Thyroid gland (tissue), 4 donors: ENCODE results near the gene RBM19. TPM values are rescaled to one million over a fixed set of nuclear protein-coding genes. Genes with fewer than 3 reads are reported as not detected.

Experiments
- DNase-seq, 2 donors: peaks; one replicate each; pipeline ENCODE4 v3.0.0-alpha.2; 2019
- H3K27ac ChIP-seq, 3 donors: fragments of 200-600 bp; sonication (generic); 1 replicate in 2 of 3; 2 replicates in 1 of 3; pipeline ENCODE4 v1.5.1; 2016 to 2019; ENCODE audit warnings: mild to moderate bottlenecking in 1 of 3, moderate library complexity in 1 of 3
- H3K27me3 ChIP-seq: fragments of 200-600 bp; sonication (generic); one replicate; pipeline ENCODE4 v1.5.1; 2019
- H3K36me3 ChIP-seq, 2 donors: fragments of 200-600 bp; sonication (generic); one replicate each; pipeline ENCODE4 v1.5.1; 2016 to 2019
- H3K4me1 ChIP-seq, 2 donors: fragments of 200-600 bp; sonication (generic); one replicate each; pipeline ENCODE4 v1.5.1; 2017 to 2019
- H3K4me3 ChIP-seq, 3 donors: fragments of 200-600 bp; sonication (generic); replicated peaks in 1 of 3; 1 replicate in 2 of 3; 2 replicates in 1 of 3; pipeline ENCODE4 v1.5.1; 2016; ENCODE audit warnings: mild to moderate bottlenecking in 1 of 3
- H3K9me3 ChIP-seq: fragments of 200-600 bp; sonication (generic); one replicate; pipeline ENCODE4 v1.5.1; 2017
- CTCF ChIP-seq, 6 experiments: fragments of 200-600 bp in 3 of 6; fragments of 450-650 bp in 3 of 6; sonication (generic) in 3 of 6; IDR thresholded peaks; one replicate each; pipeline ENCODE4 v1.5.1; 2016 to 2019; ENCODE audit warnings: antibody characterized with exemption in 6 of 6, mild to moderate bottlenecking in 2 of 6, inconsistent platforms in 1 of 6, moderate library complexity in 1 of 6
- POLR2A ChIP-seq, 2 donors: fragments of 450-650 bp; IDR thresholded peaks; one replicate each; pipeline ENCODE4 v1.6.1; 2017; ENCODE audit warnings: antibody characterized with exemption in 2 of 2, mild to moderate bottlenecking in 2 of 2, moderate library complexity in 1 of 2
- WGBS, 2 donors: methylation state at CpG; one replicate each; pipeline ENCODE4 v1.1.5; 2017; 5-methylcytosine and 5-hydroxymethylcytosine counted together
- intact Hi-C: fragments of 100-400 bp; cut with DNase I; formaldehyde crosslinking; loops from one replicate; pipeline ENCODE4 v1.15.1; 2023
- total RNA-seq, 4 donors: library from RNA; depleted of rRNA; stranded (reverse); fragments of >200 nt; gene quantifications; one replicate each; pipeline ENCODE4 v1.2.3, GENCODE V29; 2016

The RBM19 gene
- total RNA-seq, 4 donors from 2014 or later, result 27.3 to 40.6 (median 36.1) TPM

- TF ChIP-seq POLR2A (IDR thresholded peaks at IDR 0.05) (no peak), CTCF (IDR thresholded peaks at IDR 0.05) (no peak)
- Histone ChIP-seq H3K36me3 (no peaks in the 10 kb centered on the region), H3K4me1 (no peaks in the 10 kb centered on the region), H3K27ac (no peak overlapping the region), H3K4me3 (no peak overlapping the region), H3K9me3 (no peaks in the 10 kb centered on the region), H3K27me3 (no peaks in the 10 kb centered on the region)
- DNase-seq, result no peak
- intact Hi-C loops, result no loop called here
- 59 to 61% methylated on average over 16 of the region's 16 CpGs for WGBS, 2 donors
These were observed 130.2 kb downstream of the RBM19 start for GRCh38 chr12:113835896-113836295.

DNA sequence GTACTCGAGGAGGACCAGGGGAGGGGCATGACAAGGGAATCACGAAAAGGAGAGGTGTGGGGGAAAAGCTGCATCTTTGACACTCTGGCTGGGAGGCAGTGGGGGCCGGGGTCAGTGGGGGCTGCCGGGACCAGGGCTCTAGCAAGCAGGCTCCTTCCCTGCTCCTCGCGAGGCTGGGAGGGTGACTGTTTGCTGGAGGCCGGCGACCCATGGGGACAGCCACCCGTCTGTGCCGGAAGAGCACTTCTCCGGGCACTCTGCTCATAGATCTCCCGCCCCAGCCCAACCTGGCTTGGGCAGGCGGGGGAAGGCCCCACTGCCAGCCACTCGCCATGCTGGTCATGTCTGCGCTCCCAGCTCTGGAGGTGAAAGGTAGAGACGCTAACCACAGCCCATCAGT, 130.7 kb downstream of the RBM19 start:
- Histone ChIP-seq H3K27ac (no peak overlapping the region), H3K27me3 (no peaks in the 10 kb centered on the region), H3K4me3 (no peak overlapping the region), H3K4me1 (no peaks in the 10 kb centered on the region), H3K9me3 (no peaks in the 10 kb centered on the region), H3K36me3 (no peaks in the 10 kb centered on the region)
- intact Hi-C loops, result no loop called here
- DNase-seq, result no peak
- 72 to 73% methylated on average over 14 to 15 of the region's 16 CpGs for WGBS, 2 donors
- TF ChIP-seq CTCF (IDR thresholded peaks at IDR 0.05), result no peak
- no peak for TF ChIP-seq POLR2A (IDR thresholded peaks at IDR 0.05)

DNA sequence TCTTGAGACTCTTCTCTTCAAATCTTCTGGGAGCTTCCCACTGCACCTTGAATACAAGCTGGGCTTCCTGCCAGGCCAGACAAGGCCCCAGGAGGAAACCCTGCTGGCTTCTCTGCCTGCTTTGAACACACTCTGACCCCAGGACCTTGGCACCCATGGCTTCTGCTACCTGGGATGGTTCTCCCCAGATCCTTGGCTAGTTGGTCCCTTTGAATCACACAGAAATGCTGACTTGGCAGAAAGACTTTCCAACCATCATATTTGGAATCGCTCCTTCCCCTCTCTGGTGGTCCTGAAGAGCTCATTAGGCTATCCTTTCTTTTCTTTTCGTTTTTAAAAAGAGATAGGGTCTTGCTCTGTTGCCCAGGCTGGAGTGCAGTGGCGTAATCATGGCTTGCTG, 132.7 kb downstream of the RBM19 start:
- DNase-seq, result no peak
- H3K4me1 ChIP-seq, result no peaks in the 10 kb centered on the region
- H3K36me3 ChIP-seq, result no peaks in the 10 kb centered on the region
- H3K27ac ChIP-seq, result no peak overlapping the region
- intact Hi-C loops, result no loop called here
- H3K9me3 ChIP-seq, result no peaks in the 10 kb centered on the region
- H3K27me3 ChIP-seq, result no peaks in the 10 kb centered on the region
- TF ChIP-seq POLR2A (IDR thresholded peaks at IDR 0.05), result no peak
- no peak for TF ChIP-seq CTCF (IDR thresholded peaks at IDR 0.05)
- no peak overlapping the region for H3K4me3 ChIP-seq
- WGBS, 2 donors, result 93 to 94% methylated on average over 3 of the region's 3 CpGs

DNA sequence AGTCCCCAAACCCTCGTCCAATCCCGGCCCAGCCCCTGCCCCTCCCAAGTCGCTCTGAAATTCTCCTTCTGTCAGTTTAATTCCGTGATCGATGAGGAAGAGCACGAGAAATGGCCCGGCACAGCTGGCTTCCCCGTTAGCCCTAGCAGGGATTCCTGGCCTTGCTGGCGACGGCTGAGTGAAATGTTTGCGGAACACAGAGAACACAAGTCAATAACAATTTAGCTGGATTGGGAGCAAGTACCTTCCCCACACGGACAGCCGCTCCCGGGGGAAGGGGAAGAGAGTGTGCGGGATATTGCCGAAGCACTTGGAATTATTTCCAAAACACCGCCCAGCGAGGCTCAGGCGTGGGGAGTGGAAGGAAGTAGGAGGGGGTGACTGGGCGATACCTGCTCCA, 134.6 kb downstream of the RBM19 start:
- Histone ChIP-seq H3K9me3 (no peaks in the 10 kb centered on the region), H3K36me3 (no peaks in the 10 kb centered on the region), H3K27ac (no peak overlapping the region), H3K27me3 (no peaks in the 10 kb centered on the region), H3K4me3 (no peak overlapping the region), H3K4me1 (no peaks in the 10 kb centered on the region)
- TF ChIP-seq CTCF (IDR thresholded peaks at IDR 0.05) (no peak), POLR2A (IDR thresholded peaks at IDR 0.05) (no peak)
- 72 to 82% methylated on average over 20 of the region's 20 CpGs for WGBS, 2 donors
- DNase-seq, result no peak
- intact Hi-C loops, result no loop called here

DNA sequence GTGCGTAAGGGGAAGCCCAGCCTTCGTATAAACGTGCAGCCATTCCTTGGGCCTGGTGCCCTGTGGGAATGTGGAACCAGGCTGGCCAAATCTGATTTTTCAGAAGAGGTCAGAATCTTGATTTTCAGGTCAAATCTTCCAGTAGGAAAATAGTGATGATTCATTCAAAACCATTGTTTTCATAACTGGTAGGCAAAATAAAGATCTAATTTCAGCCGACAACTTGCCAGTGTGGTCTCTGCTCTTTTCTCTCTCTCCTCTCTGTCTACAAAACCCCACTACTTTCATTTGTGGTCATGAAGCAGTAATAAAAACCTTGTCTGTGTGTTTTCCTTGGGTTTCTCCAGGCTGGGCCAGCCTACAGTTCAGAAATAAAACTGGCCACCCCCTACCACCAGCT, 135.1 kb downstream of the RBM19 start:
- DNase-seq, result no peak
- WGBS, 2 donors, result 67 to 89% methylated on average over 4 of the region's 4 CpGs
- H3K36me3 ChIP-seq, result no peaks in the 10 kb centered on the region
- H3K4me1 ChIP-seq, result no peaks in the 10 kb centered on the region
- no peak overlapping the region for H3K27ac ChIP-seq
- intact Hi-C loops, result no loop called here
- no peak overlapping the region for H3K4me3 ChIP-seq
- H3K27me3 ChIP-seq, result no peaks in the 10 kb centered on the region
- TF ChIP-seq CTCF (IDR thresholded peaks at IDR 0.05) (no peak), POLR2A (IDR thresholded peaks at IDR 0.05) (no peak)
- no peaks in the 10 kb centered on the region for H3K9me3 ChIP-seq
